Vagina (tissue), 2 donors: ENCODE results near the gene NEB. TPM values are rescaled to one million over a fixed set of nuclear protein-coding genes. Genes with fewer than 3 reads are reported as not detected.

Source experiments
- DNase-seq, 2 donors: peaks; one replicate each; pipeline ENCODE4 v3.0.0-alpha.2; 2017; ENCODE audit errors: extremely low spot score in 2 of 2
- H3K27ac ChIP-seq: fragments of 200-600 bp; sonication (generic); one replicate; pipeline ENCODE4 v1.5.1; 2019
- H3K27me3 ChIP-seq: fragments of 200-600 bp; sonication (generic); one replicate; pipeline ENCODE4 v1.5.1; 2019
- H3K36me3 ChIP-seq, 2 donors: fragments of 200-600 bp; sonication (generic); one replicate each; pipeline ENCODE4 v1.5.1; 2017 to 2019
- H3K4me1 ChIP-seq: fragments of 200-600 bp; sonication (generic); one replicate; pipeline ENCODE4 v1.5.1; 2019
- H3K4me3 ChIP-seq, 2 donors: fragments of 200-600 bp; sonication (generic); 1 replicate in 1 of 2; 2 replicates in 1 of 2; pipeline ENCODE4 v1.5.1; 2016 to 2019
- H3K9me3 ChIP-seq: fragments of 200-600 bp; sonication (generic); one replicate; pipeline ENCODE4 v1.5.1; 2019
- POLR2A ChIP-seq, 2 donors: fragments of 450-650 bp; IDR thresholded peaks; one replicate each; pipeline ENCODE4 v1.6.1; 2017; ENCODE audit warnings: antibody characterized with exemption in 2 of 2, mild to moderate bottlenecking in 2 of 2, moderate library complexity in 2 of 2
- POLR2AphosphoS5 ChIP-seq, 2 donors: sonication (generic); formaldehyde crosslinking; IDR thresholded peaks; one replicate each; pipeline ENCODE4 v1.9.0; 2017; ENCODE audit warnings: antibody characterized with exemption in 2 of 2, mild to moderate bottlenecking in 2 of 2, low read depth in 1 of 2; ENCODE audit not compliant: insufficient read depth in 1 of 2
- intact Hi-C: fragments of 100-400 bp; cut with DNase I; formaldehyde crosslinking; loops from one replicate; pipeline ENCODE4 v1.15.1; 2023
- total RNA-seq: library from RNA; depleted of rRNA; stranded (reverse); fragments of >200 nt; gene quantifications from one replicate; pipeline ENCODE4 v1.2.3, GENCODE V29; 2016
- TF ChIP-seq, protein P1 (sequence below), 3 experiments: fragments of 450-650 bp in 2 of 3; fragments of 200-600 bp in 1 of 3; sonication (generic) in 1 of 3; IDR thresholded peaks; one replicate each; pipeline ENCODE4 v1.5.1; 2017 to 2019; ENCODE audit warnings: antibody characterized with exemption in 3 of 3, mild to moderate bottlenecking in 2 of 3, moderate library complexity in 2 of 3

Gene NEB
- total RNA-seq, 1 donor from 2014 or later: 0.98 TPM

DNA sequence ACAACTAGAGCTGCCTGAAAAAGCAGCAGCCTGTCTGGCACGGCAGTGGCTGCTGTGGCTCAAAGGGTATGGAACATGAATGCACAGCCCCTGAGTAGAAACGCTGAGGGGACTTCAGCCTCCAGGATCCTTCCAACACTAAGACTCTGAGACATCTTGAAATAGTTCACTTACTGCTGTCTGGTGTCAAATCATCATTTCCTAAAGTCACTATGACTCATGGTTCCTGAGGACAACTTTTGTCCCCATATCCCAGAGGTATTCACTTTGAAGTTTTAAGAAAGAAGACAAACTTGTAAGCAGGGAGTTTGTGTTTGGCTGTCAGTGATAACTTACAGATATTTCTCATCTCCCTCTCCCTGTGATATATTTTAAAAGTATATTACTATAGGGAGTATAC is 33.3 kb upstream of the NEB start:
- TF ChIP-seq, protein P1, sequence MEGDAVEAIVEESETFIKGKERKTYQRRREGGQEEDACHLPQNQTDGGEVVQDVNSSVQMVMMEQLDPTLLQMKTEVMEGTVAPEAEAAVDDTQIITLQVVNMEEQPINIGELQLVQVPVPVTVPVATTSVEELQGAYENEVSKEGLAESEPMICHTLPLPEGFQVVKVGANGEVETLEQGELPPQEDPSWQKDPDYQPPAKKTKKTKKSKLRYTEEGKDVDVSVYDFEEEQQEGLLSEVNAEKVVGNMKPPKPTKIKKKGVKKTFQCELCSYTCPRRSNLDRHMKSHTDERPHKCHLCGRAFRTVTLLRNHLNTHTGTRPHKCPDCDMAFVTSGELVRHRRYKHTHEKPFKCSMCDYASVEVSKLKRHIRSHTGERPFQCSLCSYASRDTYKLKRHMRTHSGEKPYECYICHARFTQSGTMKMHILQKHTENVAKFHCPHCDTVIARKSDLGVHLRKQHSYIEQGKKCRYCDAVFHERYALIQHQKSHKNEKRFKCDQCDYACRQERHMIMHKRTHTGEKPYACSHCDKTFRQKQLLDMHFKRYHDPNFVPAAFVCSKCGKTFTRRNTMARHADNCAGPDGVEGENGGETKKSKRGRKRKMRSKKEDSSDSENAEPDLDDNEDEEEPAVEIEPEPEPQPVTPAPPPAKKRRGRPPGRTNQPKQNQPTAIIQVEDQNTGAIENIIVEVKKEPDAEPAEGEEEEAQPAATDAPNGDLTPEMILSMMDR (IDR thresholded peaks at IDR 0.05): no peak
- TF ChIP-seq POLR2A (IDR thresholded peaks at IDR 0.05) (no peak), POLR2AphosphoS5 (IDR thresholded peaks at IDR 0.05; ENCODE audit: insufficient read depth in 1 of 2, low read depth in 1 of 2) (no peak)
- DNase-seq: no peak
- Histone ChIP-seq H3K27me3 (no peaks in the 10 kb centered on the region), H3K4me1 (peaks cover 3% of the 10 kb centered on the region), H3K4me3 (no peak overlapping the region), H3K36me3 (no peaks in the 10 kb centered on the region), H3K9me3 (no peaks in the 10 kb centered on the region), H3K27ac (no peak overlapping the region)
- intact Hi-C loops: no loop called here

DNA sequence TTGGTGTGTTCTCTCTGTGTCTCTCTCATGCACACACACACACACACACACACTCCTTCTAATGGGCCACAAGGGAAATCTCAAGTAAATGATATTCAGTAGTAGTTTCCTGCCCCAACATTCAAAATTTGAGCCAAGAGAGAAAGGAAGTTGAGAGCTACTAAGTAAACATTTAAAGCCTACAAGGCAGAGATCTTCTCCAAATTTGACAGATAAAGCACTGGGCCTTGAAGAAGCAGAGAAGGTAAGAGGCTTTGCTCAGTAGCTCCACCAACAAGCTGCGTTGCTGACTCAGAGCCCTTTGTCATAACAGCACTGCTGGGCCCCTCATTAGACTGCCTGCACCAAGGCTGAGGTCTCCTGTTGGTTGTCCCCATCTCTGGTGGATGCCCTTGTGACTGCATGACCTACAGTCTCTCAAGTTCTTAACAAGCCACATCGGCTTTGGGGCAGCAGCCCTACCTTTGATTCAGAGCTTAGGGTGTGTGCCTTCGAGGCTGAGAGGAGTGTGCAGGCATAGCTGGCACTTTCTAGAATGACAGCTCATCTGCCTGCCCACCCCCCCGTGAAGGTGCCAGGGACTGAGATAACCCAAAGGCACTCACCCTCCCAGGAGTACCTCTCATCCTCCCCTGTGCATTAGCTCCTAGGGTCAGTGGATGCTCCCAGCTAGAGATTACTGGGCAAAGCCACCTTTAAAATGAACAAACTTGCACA is 32.3 kb upstream of the NEB start:
- no peak for DNase-seq
- H3K9me3 ChIP-seq: no peaks in the 10 kb centered on the region
- TF ChIP-seq POLR2AphosphoS5 (IDR thresholded peaks at IDR 0.05; ENCODE audit: insufficient read depth in 1 of 2, low read depth in 1 of 2): no peak
- H3K27ac ChIP-seq: no peak overlapping the region
- intact Hi-C loops: no loop called here
- no peaks in the 10 kb centered on the region for H3K36me3 ChIP-seq
- no peak overlapping the region for H3K4me3 ChIP-seq
- no peaks in the 10 kb centered on the region for H3K27me3 ChIP-seq
- no peaks in the 10 kb centered on the region for H3K4me1 ChIP-seq

DNA sequence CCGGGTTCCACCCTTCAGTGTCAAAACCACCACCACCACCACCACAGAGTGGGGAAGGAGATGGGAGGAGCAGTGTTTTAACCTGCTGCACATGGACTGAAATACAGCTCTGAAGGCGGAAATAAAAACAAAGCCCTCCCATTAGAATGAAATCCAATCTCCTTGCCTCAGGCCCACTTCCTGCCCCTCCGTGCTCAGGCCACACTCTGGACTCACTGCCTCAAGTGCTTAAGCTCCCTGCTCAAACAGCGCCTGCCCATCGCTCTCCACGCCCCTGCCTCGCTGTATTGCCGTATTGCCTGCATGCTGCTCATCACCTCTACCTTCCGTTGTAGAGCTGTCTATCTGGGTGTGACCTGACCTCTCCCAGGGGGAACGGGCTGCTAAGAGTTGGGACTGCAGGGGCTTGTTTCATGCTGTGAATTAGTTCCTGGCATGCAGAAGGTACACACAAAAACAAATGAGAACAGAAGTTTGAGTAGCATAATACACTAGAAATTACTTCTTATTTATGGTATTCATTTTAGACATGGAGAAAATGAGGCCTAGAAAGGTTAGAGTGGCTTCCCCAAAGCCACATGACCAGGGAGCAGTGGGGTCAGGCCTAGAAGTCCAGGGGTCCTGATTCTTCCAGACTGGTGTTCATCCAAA is 31.6 kb upstream of the NEB start:
- no peak for DNase-seq
- no peaks in the 10 kb centered on the region for H3K9me3 ChIP-seq
- no peaks in the 10 kb centered on the region for H3K4me1 ChIP-seq
- H3K4me3 ChIP-seq: no peak overlapping the region
- H3K27me3 ChIP-seq: no peaks in the 10 kb centered on the region
- H3K27ac ChIP-seq: no peak overlapping the region
- no peak for TF ChIP-seq POLR2AphosphoS5 (IDR thresholded peaks at IDR 0.05; ENCODE audit: insufficient read depth in 1 of 2, low read depth in 1 of 2)
- TF ChIP-seq, protein P1 (IDR thresholded peaks at IDR 0.05): no peak
- intact Hi-C loops: no loop called here
- H3K36me3 ChIP-seq: no peaks in the 10 kb centered on the region

GRCh38 chr2:151762694-151763093 is 28.4 kb upstream of the NEB start:
- no peaks in the 10 kb centered on the region for H3K9me3 ChIP-seq
- no peak for DNase-seq
- TF ChIP-seq POLR2AphosphoS5 (IDR thresholded peaks at IDR 0.05; ENCODE audit: insufficient read depth in 1 of 2, low read depth in 1 of 2) (no peak), POLR2A (IDR thresholded peaks at IDR 0.05) (no peak)
- H3K4me3 ChIP-seq: no peak overlapping the region
- intact Hi-C loops: no loop called here
- H3K4me1 ChIP-seq: no peaks in the 10 kb centered on the region
- H3K27ac ChIP-seq: no peak overlapping the region
- no peaks in the 10 kb centered on the region for H3K36me3 ChIP-seq
- no peaks in the 10 kb centered on the region for H3K27me3 ChIP-seq

DNA sequence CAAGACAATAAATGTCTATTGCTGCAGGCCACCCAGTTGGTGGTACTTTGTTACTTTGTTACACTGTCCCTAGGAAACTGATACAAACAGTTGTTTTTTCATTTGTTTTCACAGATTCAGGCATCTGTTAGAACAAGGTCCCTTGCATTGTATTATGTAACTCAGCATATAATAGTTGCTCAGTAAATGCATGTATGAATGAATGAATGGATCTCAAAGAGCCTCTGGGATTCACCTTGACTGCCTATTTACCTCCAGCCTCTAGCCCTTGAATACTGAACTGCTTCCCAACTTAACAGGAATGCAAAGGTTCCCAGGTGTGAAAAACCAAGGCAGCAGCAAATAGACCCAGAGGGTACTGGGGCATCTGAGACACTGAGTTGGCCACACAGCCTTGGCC is 27.4 kb upstream of the NEB start:
- Histone ChIP-seq H3K27me3 (no peaks in the 10 kb centered on the region), H3K36me3 (no peaks in the 10 kb centered on the region), H3K4me3 (no peak overlapping the region), H3K27ac (no peak overlapping the region), H3K4me1 (no peaks in the 10 kb centered on the region), H3K9me3 (no peaks in the 10 kb centered on the region)
- intact Hi-C loops: no loop called here
- TF ChIP-seq POLR2A (IDR thresholded peaks at IDR 0.05) (no peak), POLR2AphosphoS5 (IDR thresholded peaks at IDR 0.05; ENCODE audit: insufficient read depth in 1 of 2, low read depth in 1 of 2) (no peak)
- TF ChIP-seq, protein P1 (IDR thresholded peaks at IDR 0.05): no peak
- no peak for DNase-seq

DNA sequence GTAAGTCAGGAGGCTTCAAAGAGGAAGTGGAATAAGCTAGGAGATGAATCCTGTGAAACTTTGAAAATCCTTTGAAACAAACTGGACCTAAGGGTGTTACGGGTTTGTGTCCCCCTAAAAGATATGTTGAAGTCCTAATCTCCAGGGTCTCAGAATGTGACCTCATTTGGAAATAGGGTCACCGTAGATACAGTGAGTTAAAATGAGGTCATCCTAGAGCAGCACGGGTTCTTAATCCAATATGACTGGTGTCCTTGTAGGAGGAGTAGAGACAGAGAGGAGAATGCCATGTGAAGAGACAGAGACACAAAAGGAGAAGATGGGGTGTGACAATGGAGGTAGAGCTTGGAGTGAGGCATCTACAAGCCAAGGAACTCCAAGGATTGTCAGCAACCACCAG is 26.9 kb upstream of the NEB start:
- H3K36me3 ChIP-seq: no peaks in the 10 kb centered on the region
- DNase-seq: no peak
- no peaks in the 10 kb centered on the region for H3K4me1 ChIP-seq
- no peak overlapping the region for H3K27ac ChIP-seq
- intact Hi-C loops: no loop called here
- no peaks in the 10 kb centered on the region for H3K27me3 ChIP-seq
- H3K4me3 ChIP-seq: no peak overlapping the region
- H3K9me3 ChIP-seq: no peaks in the 10 kb centered on the region
- TF ChIP-seq, protein P1 (IDR thresholded peaks at IDR 0.05): no peak
- TF ChIP-seq POLR2A (IDR thresholded peaks at IDR 0.05): no peak
- no peak for TF ChIP-seq POLR2AphosphoS5 (IDR thresholded peaks at IDR 0.05; ENCODE audit: insufficient read depth in 1 of 2, low read depth in 1 of 2)
